AG09309 (cell line): ENCODE data around the gene PPDPF.
"Not testable (repeated sequence)": the region's sequence is repeated elsewhere in the genome, so short reads cannot be mapped to it uniquely, and the experiment has no call there.

Source experiments
- DNase-seq: peaks from one replicate; pipeline ENCODE4 v3.0.0-alpha.2; 2010; ENCODE audit warnings: low read depth
- H3K4me3 ChIP-seq: 2 replicates; pipeline ENCODE4 v1.5.1; 2011; ENCODE audit warnings: mild to moderate bottlenecking, low read depth, low read length, moderate library complexity; ENCODE audit not compliant: control insufficient read depth
- CTCF ChIP-seq: IDR thresholded peaks from 2 replicates; pipeline ENCODE4 v1.5.1; 2011; ENCODE audit warnings: mild to moderate bottlenecking, low read depth, low read length, inconsistent platforms; ENCODE audit not compliant: insufficient read depth, control insufficient read depth; ENCODE audit errors: missing control alignments

PPDPF gene

GRCh38 chr20:63504642-63505041 lies 15.9 kb upstream of the PPDPF start:
- DNase-seq, result no peak
- no peak for TF ChIP-seq CTCF
- H3K4me3 ChIP-seq, result no peak overlapping the region

- no peak for TF ChIP-seq CTCF
- DNase-seq, result no peak
- H3K4me3 ChIP-seq, result no peak overlapping the region
These were observed 15.3 kb upstream of the PPDPF start for GRCh38 chr20:63505281-63505680.

- DNase-seq, result no peak
- no peak for TF ChIP-seq CTCF
- no peak overlapping the region for H3K4me3 ChIP-seq
These were observed 14.8 kb upstream of the PPDPF start for GRCh38 chr20:63505723-63506122.

GRCh38 chr20:63507083-63507743 lies 13.4 kb upstream of the PPDPF start:
- H3K4me3 ChIP-seq, result no peak overlapping the region
- TF ChIP-seq CTCF, result no peak
- no peak for DNase-seq

- no peak overlapping the region for H3K4me3 ChIP-seq
- no peak for DNase-seq
- TF ChIP-seq CTCF, result no peak
These were observed 12.3 kb upstream of the PPDPF start for GRCh38 chr20:63508072-63508768.

- H3K4me3 ChIP-seq, result no peak overlapping the region
- TF ChIP-seq CTCF, result no peak
- DNase-seq, result no peak
These were observed 11.4 kb upstream of the PPDPF start for GRCh38 chr20:63509088-63509564.

GRCh38 chr20:63513207-63513606 lies 7.4 kb upstream of the PPDPF start:
- DNase-seq, result no peak
- H3K4me3 ChIP-seq, result no peak overlapping the region
- TF ChIP-seq CTCF, result no peak

- not testable (repeated sequence) for DNase-seq
These were observed 6.0 kb upstream of the PPDPF start for GRCh38 chr20:63514520-63514919.

More at GRCh38 chr20:63514520-63514919, 6.0 kb upstream of the PPDPF start:
- not testable (repeated sequence) for H3K4me3 ChIP-seq
